ENCODE measurements around the gene ZNF80.

Gene ZNF80

GRCh38 chr3:114213627-114214541 lies 23.5 kb downstream of the ZNF80 start:
- Histone ChIP-seq H3K27ac (ENCODE audit: insufficient read depth, low read length, poor library complexity, severe bottlenecking) (peak overlapping the region; percentile 93), H3K9me3 (ENCODE audit: control insufficient read depth, low read length) (no peaks in the 10 kb centered on the region), H3K36me3 (ENCODE audit: control insufficient read depth, insufficient read depth, low read length) (no peaks in the 10 kb centered on the region), H3K4me3 (ENCODE audit: insufficient read depth, low read depth, low read length, poor library complexity, severe bottlenecking) (peak overlapping the region; percentile 35), H3K27me3 (replicated peaks; ENCODE audit: control insufficient read depth, insufficient read depth, low read length, poor library complexity, severe bottlenecking) (no peaks in the 10 kb centered on the region), H3K4me1 (ENCODE audit: control insufficient read depth, insufficient read depth, low read length, poor library complexity, severe bottlenecking) (peaks cover 42% of the 10 kb centered on the region)
- DNase-seq: peak; percentile 64 to 73 (median 69)

DNA sequence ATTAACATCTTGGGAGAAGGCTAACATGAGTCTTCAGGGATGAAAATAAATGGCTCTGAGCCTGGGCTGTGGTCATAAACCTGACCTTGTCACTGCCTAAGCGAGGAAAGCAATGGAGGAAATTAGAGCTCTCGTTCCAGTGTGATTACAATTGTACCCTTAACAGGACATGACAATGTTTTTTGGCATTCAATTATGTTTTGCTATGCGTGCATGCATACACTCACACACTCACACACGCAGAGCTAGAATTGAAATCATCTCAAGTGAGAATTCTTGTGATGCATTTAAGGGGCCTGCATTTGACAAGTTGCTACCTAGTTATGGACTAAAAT lies 24.1 kb downstream of the ZNF80 start:
- H3K27me3 ChIP-seq (replicated peaks; ENCODE audit: control insufficient read depth, insufficient read depth, low read length, poor library complexity, severe bottlenecking): no peaks in the 10 kb centered on the region
- H3K36me3 ChIP-seq (ENCODE audit: control insufficient read depth, insufficient read depth, low read length): no peaks in the 10 kb centered on the region
- H3K27ac ChIP-seq (ENCODE audit: insufficient read depth, low read length, poor library complexity, severe bottlenecking): peak overlapping the region; percentile 93
- H3K4me3 ChIP-seq (ENCODE audit: insufficient read depth, low read depth, low read length, poor library complexity, severe bottlenecking): peak overlapping the region; percentile 35
- no peaks in the 10 kb centered on the region for H3K9me3 ChIP-seq (ENCODE audit: control insufficient read depth, low read length)
- no peak for DNase-seq
- H3K4me1 ChIP-seq (ENCODE audit: control insufficient read depth, insufficient read depth, low read length, poor library complexity, severe bottlenecking): peaks cover 41% of the 10 kb centered on the region

GRCh38 chr3:114212646-114213045 lies 24.7 kb downstream of the ZNF80 start:
- Histone ChIP-seq H3K27ac (ENCODE audit: insufficient read depth, low read length, poor library complexity, severe bottlenecking) (peak overlapping the region; percentile 93), H3K27me3 (replicated peaks; ENCODE audit: control insufficient read depth, insufficient read depth, low read length, poor library complexity, severe bottlenecking) (no peaks in the 10 kb centered on the region), H3K36me3 (ENCODE audit: control insufficient read depth, insufficient read depth, low read length) (no peaks in the 10 kb centered on the region), H3K9me3 (ENCODE audit: control insufficient read depth, low read length) (no peaks in the 10 kb centered on the region), H3K4me1 (ENCODE audit: control insufficient read depth, insufficient read depth, low read length, poor library complexity, severe bottlenecking) (peaks cover 35% of the 10 kb centered on the region), H3K4me3 (ENCODE audit: insufficient read depth, low read depth, low read length, poor library complexity, severe bottlenecking) (no peak overlapping the region)
- DNase-seq: no peak

- Histone ChIP-seq H3K4me3 (ENCODE audit: insufficient read depth, low read depth, low read length, poor library complexity, severe bottlenecking) (no peak overlapping the region), H3K36me3 (ENCODE audit: control insufficient read depth, insufficient read depth, low read length) (no peaks in the 10 kb centered on the region), H3K9me3 (ENCODE audit: control insufficient read depth, low read length) (no peaks in the 10 kb centered on the region), H3K27me3 (replicated peaks; ENCODE audit: control insufficient read depth, insufficient read depth, low read length, poor library complexity, severe bottlenecking) (no peaks in the 10 kb centered on the region), H3K4me1 (ENCODE audit: control insufficient read depth, insufficient read depth, low read length, poor library complexity, severe bottlenecking) (peaks cover 4% of the 10 kb centered on the region), H3K27ac (ENCODE audit: insufficient read depth, low read length, poor library complexity, severe bottlenecking) (no peak overlapping the region)
- no peak for DNase-seq
These were observed 29.6 kb downstream of the ZNF80 start for GRCh38 chr3:114207768-114208167.

DNA sequence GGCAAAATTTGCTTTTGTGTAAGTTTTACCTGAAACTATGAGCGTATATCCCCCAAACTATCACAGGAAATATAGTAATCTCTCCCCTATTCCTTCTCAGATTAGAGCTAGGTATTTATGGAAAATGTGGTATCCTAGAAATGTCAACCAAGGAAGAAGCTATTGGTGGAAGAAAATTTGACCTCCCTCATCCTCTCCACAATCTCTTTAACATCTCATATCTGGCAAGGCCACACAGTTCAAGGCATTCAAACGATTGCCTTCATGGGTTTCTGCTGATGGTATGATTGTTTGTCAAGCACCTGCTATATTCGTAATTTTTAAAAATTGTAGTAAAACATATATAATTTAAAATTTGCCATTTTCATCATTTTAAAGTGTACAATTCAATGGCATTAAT lies 31.0 kb downstream of the ZNF80 start:
- Histone ChIP-seq H3K27me3 (replicated peaks; ENCODE audit: control insufficient read depth, insufficient read depth, low read length, poor library complexity, severe bottlenecking) (no peaks in the 10 kb centered on the region), H3K4me1 (ENCODE audit: control insufficient read depth, insufficient read depth, low read length, poor library complexity, severe bottlenecking) (no peaks in the 10 kb centered on the region), H3K9me3 (ENCODE audit: control insufficient read depth, low read length) (no peaks in the 10 kb centered on the region), H3K27ac (ENCODE audit: insufficient read depth, low read length, poor library complexity, severe bottlenecking) (no peak overlapping the region), H3K36me3 (ENCODE audit: control insufficient read depth, insufficient read depth, low read length) (no peaks in the 10 kb centered on the region), H3K4me3 (ENCODE audit: insufficient read depth, low read depth, low read length, poor library complexity, severe bottlenecking) (no peak overlapping the region)
- DNase-seq: no peak

DNA sequence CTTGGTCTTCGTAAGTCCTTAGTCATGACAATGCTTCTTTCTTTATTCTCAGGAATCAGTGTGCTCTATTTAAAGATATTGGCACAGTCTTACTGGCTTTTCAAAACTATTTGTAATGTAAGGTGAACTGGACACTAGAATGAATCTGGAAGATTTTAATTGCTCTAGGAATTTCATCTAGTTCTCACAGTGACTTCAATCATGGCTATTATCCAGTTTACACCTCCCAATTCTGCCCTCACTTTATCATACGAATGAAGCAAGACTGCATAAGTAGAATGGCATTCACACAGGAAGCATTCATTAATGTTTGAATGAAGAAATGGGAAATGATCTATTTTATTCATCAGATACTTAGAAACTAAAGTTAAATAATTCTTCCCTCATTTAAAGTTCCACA lies 31.8 kb downstream of the ZNF80 start:
- H3K9me3 ChIP-seq (ENCODE audit: control insufficient read depth, low read length): no peaks in the 10 kb centered on the region
- no peak overlapping the region for H3K4me3 ChIP-seq (ENCODE audit: insufficient read depth, low read depth, low read length, poor library complexity, severe bottlenecking)
- H3K27ac ChIP-seq (ENCODE audit: insufficient read depth, low read length, poor library complexity, severe bottlenecking): no peak overlapping the region
- H3K27me3 ChIP-seq (replicated peaks; ENCODE audit: control insufficient read depth, insufficient read depth, low read length, poor library complexity, severe bottlenecking): no peaks in the 10 kb centered on the region
- no peak for DNase-seq
- no peaks in the 10 kb centered on the region for H3K4me1 ChIP-seq (ENCODE audit: control insufficient read depth, insufficient read depth, low read length, poor library complexity, severe bottlenecking)
- no peaks in the 10 kb centered on the region for H3K36me3 ChIP-seq (ENCODE audit: control insufficient read depth, insufficient read depth, low read length)

GRCh38 chr3:114194750-114195149 lies 42.6 kb downstream of the ZNF80 start:
- no peak for DNase-seq
- no peak overlapping the region for H3K27ac ChIP-seq (ENCODE audit: insufficient read depth, low read length, poor library complexity, severe bottlenecking)

DNA sequence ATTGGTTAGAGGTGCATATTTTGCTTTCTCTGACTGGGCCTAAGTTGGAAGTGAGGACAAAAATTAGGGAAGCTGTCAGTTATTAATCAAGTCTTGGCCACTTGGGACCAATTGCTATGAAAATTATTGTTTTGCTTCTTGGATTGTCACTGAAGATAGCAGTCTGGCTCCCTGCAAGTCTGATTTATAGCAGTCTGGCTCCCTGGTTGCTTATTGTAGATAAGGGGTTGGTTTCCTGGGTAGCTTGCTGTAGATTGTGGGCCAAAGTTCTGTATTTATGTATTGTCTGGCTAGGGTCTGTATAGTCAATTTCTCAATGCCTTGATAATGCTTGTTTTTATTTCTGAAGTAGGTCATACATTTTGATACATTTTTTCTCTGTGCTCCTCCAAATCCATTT lies 45.2 kb downstream of the ZNF80 start:
- Histone ChIP-seq H3K4me3 (ENCODE audit: insufficient read depth, low read depth, low read length, poor library complexity, severe bottlenecking) (no peak overlapping the region), H3K36me3 (ENCODE audit: control insufficient read depth, insufficient read depth, low read length) (no peaks in the 10 kb centered on the region), H3K4me1 (ENCODE audit: control insufficient read depth, insufficient read depth, low read length, poor library complexity, severe bottlenecking) (no peaks in the 10 kb centered on the region), H3K27ac (ENCODE audit: insufficient read depth, low read length, poor library complexity, severe bottlenecking) (no peak overlapping the region), H3K27me3 (replicated peaks; ENCODE audit: control insufficient read depth, insufficient read depth, low read length, poor library complexity, severe bottlenecking) (no peaks in the 10 kb centered on the region), H3K9me3 (ENCODE audit: control insufficient read depth, low read length) (no peaks in the 10 kb centered on the region)
- no peak for DNase-seq

More at GRCh38 chr3:114194750-114195149, 42.6 kb downstream of the ZNF80 start:
- H3K27me3 ChIP-seq (replicated peaks; ENCODE audit: control insufficient read depth, insufficient read depth, low read length, poor library complexity, severe bottlenecking): no peaks in the 10 kb centered on the region
- H3K9me3 ChIP-seq (ENCODE audit: control insufficient read depth, low read length): no peaks in the 10 kb centered on the region
- no peaks in the 10 kb centered on the region for H3K36me3 ChIP-seq (ENCODE audit: control insufficient read depth, insufficient read depth, low read length)
- H3K4me3 ChIP-seq (ENCODE audit: insufficient read depth, low read depth, low read length, poor library complexity, severe bottlenecking): no peak overlapping the region
- H3K4me1 ChIP-seq (ENCODE audit: control insufficient read depth, insufficient read depth, low read length, poor library complexity, severe bottlenecking): no peaks in the 10 kb centered on the region

GRCh38 chr3:114186501-114186900 lies 50.9 kb downstream of the ZNF80 start:
- Histone ChIP-seq H3K36me3 (ENCODE audit: control insufficient read depth, insufficient read depth, low read length) (no peaks in the 10 kb centered on the region), H3K4me1 (ENCODE audit: control insufficient read depth, insufficient read depth, low read length, poor library complexity, severe bottlenecking) (no peaks in the 10 kb centered on the region), H3K4me3 (ENCODE audit: insufficient read depth, low read depth, low read length, poor library complexity, severe bottlenecking) (no peak overlapping the region), H3K27ac (ENCODE audit: insufficient read depth, low read length, poor library complexity, severe bottlenecking) (no peak overlapping the region), H3K27me3 (replicated peaks; ENCODE audit: control insufficient read depth, insufficient read depth, low read length, poor library complexity, severe bottlenecking) (no peaks in the 10 kb centered on the region), H3K9me3 (ENCODE audit: control insufficient read depth, low read length) (no peaks in the 10 kb centered on the region)
- DNase-seq: no peak

All from effector memory CD4-positive, alpha-beta T cell (primary cell).